ENCODE results near the gene LATS1.

DNA sequence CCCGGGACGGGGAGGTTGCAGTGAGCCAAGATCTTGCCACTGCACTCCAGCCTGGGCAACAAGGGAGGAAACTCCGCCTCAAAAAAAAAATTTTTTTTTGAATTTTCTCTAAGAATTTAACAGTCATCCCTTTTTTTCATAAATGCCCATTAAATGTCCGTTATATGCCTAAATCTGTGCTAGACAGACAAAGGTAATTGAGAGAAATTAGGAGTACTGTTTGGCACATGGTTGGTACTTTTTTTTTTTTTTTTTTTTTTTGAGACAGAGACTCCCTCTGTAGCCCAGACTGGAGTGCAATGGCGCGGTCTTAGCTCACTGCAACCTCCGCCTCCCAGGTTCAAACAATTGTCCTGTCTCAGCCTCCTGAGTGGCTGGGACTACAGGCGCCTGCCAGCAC is 33.3 kb upstream of the LATS1 start:
- TF ChIP-seq, protein P1, sequence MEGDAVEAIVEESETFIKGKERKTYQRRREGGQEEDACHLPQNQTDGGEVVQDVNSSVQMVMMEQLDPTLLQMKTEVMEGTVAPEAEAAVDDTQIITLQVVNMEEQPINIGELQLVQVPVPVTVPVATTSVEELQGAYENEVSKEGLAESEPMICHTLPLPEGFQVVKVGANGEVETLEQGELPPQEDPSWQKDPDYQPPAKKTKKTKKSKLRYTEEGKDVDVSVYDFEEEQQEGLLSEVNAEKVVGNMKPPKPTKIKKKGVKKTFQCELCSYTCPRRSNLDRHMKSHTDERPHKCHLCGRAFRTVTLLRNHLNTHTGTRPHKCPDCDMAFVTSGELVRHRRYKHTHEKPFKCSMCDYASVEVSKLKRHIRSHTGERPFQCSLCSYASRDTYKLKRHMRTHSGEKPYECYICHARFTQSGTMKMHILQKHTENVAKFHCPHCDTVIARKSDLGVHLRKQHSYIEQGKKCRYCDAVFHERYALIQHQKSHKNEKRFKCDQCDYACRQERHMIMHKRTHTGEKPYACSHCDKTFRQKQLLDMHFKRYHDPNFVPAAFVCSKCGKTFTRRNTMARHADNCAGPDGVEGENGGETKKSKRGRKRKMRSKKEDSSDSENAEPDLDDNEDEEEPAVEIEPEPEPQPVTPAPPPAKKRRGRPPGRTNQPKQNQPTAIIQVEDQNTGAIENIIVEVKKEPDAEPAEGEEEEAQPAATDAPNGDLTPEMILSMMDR (IDR thresholded peaks at IDR 0.05): no peak
- TF ChIP-seq POLR2A (IDR thresholded peaks at IDR 0.05): no peak

Data from body of pancreas (tissue), 4 donors.